GM21360 (cell line): Measurements from ENCODE around the gene DCDC2.
"Not testable (repeated sequence)": the region's sequence is repeated elsewhere in the genome, so short reads cannot be mapped to it uniquely, and the experiment has no call there.

ENCODE experiments used
- ATAC-seq: cut with Tn5 transposase; IDR thresholded peaks from one replicate; pipeline ENCODE4 v1.9.1; 2021; ENCODE audit warnings: mild to moderate bottlenecking, moderate library complexity; ENCODE audit not compliant: unreplicated experiment

The DCDC2 gene

DNA sequence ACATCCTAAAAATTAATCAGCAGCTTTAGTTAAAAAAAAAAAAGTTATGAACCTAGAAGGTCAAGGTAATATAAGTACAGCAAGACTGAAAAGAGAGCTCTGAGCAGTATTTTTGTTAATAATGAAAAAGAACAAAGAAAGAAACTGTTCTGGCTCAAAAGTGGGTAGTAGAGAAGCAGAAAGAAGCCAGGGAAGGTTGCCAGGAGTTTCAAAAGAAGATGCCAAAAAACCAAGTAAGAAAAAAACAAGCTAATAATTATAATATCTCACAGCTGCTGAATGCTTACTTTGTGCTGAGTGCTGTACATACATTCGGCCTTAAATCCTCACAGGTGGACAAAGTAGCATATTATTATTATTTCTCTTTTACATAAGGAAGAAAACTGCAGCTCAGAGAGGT is 200.0 kb downstream of the DCDC2 start:
- no peak for ATAC-seq

- no peak for ATAC-seq
Measured at GRCh38 chr6:24154121-24154520, 203.7 kb downstream of the DCDC2 start.

DNA sequence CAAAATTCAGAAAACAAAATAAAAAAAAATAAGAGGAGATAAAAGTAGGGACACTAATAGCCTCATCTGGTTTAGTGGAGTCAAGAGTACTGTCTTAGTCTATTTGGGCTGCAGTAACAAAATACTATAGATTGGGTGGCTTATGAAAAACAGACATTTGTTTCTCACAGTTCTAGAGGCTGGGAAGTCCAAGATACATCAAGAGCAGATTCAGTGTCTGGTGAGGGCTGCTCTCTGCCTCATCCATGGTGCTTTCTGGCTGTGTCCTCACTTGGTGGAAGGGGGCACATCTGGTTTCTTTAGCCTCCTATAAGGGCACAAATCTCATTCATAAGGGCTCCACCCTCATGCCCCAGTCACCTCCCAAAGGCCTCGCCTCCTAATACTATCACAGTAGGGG is 205.8 kb downstream of the DCDC2 start:
- ATAC-seq: no peak

DNA sequence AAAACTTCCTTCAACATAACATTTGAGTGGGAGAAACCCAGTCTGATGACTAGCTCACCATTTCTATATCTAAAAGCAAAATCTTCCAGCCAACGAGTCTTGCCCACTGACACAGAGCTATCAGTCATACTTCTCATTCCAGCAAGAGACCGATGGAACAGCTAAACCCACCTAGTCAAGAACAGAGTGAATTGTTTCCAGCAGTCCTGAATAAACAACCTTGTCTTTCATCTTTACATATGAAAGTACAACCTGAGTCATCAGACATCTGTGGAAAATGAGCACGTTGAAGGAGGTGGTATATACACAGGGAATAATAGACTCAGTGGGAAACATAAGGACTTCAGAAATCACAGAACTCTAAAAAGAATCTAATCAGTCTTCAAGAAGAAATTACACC is 208.0 kb downstream of the DCDC2 start:
- ATAC-seq: no peak

DNA sequence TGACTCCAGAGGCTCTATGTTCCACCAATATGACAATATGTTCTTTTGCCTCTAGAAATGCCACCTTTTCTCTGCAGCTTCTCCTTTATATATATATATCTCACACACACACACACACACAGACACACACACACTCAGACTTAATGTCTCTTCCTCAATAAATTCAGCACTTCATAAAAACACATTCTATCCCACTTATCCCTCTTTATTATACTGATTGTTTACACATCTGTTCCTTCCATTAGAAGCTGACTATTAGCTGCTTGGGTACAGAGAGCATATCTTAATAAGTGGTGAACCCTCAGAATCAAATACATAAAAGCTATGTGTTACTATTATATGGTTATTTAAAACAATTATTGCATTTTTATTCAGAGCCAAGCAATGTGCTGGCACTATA is 208.6 kb downstream of the DCDC2 start:
- ATAC-seq: no peak

DNA sequence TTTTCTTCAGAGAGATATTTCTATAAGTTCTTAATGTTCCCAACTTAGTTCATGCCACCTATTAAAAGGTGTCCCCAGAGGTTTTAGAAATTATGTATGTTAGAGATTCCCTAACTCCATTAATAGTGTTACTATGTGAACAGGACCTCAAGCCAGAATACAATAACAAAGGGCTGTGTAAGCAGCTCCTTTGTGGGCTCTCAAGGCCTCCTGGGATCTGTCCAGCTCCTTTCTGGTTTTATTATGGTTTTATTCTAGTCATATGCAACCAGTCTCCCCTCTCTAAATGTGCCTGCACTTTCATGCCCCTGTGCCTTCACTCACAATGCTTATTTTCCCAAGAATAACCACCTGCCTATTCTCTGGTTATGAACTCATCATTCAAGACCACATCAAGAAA is 209.2 kb downstream of the DCDC2 start:
- ATAC-seq: no peak

GRCh38 chr6:24148154-24148570 is 209.7 kb downstream of the DCDC2 start:
- no peak for ATAC-seq

- no peak for ATAC-seq
Measured at GRCh38 chr6:24147511-24148153, 210.2 kb downstream of the DCDC2 start.

DNA sequence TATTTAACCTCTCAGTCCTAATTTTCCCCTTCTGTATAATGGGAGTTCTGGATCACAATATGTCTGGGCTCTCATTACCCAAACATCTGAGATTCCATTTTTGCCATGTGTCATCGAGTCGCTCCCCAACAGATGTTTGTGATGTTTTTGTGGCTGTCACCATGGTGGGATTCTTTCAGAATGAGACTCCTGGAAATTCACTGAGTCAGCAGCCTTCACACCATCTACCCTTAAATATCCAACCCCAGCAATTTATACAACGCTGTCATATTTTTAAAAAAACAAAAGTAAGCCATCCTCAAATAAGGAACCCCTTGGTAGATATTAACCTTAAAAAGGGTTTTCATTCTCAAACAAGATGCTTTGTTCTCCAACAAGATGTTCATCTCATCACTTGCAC is 211.0 kb downstream of the DCDC2 start:
- ATAC-seq: no peak

DNA sequence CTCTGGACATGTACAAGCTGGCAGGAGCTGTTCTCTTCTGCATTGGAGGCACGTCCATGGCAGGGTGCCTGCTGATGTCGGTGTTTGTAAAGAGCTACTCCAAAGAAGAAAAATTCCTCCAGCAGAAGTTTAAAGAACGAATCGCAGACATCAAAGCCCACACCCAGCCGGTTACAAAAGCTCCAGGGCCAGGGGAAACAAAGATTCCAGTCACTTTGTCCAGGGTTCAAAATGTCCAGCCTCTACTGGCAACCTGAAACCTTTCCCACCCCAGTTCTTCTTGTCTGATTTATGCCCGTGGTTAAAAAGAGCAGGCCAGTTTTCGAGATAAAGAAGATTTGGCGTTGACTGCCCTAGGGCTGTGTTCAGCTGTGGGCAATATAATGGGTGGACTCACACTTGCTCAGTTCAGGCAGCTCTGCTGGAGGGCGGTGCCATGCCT is 212.1 kb downstream of the DCDC2 start:
- no peak for ATAC-seq

GRCh38 chr6:24142733-24143132 is 215.1 kb downstream of the DCDC2 start:
- not testable (repeated sequence) for ATAC-seq

DNA sequence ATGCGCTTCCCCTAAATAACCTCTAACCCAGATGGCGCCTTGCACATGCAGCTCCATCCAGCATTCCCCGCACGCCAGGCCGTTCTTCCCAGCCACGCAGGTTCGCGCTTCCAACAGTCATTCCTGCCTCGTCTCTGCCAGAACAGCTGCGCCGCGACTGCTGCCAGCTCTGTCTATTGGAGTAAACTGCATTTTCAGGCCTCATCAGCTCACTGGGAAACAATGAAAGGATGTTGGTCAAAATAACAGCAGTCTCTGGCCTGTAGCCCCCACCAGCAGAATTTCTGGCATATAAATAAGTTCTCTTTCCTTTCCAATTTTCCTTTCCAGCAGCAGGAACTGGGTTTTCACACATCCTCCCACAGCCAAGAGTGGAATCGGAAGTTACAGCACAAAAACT is 217.3 kb downstream of the DCDC2 start:
- ATAC-seq: no peak

DNA sequence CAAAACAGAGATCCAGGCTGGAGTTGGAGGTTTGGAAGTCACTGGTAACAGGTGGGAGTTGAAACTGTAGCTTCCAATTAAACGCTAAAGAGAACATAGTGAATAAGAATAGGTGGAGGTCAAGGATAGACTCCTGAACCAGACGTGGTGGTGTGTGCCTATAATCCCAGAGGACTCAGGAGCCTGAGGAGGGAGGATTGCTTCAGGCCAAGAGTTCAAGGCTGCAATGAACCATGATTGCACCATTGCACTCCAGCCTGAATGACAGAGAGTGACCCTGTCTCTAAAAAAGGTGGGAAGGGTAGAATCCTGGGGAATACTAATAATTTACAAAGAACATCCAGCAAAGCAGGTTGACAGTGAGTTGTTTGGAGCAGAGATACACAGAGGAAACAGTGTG is 218.2 kb downstream of the DCDC2 start:
- ATAC-seq: no peak

GRCh38 chr6:24139080-24139479 is 218.8 kb downstream of the DCDC2 start:
- ATAC-seq: no peak

GRCh38 chr6:24131751-24132150 is 226.1 kb downstream of the DCDC2 start:
- no peak for ATAC-seq

GRCh38 chr6:24127316-24127715 is 230.5 kb downstream of the DCDC2 start:
- no peak for ATAC-seq

DNA sequence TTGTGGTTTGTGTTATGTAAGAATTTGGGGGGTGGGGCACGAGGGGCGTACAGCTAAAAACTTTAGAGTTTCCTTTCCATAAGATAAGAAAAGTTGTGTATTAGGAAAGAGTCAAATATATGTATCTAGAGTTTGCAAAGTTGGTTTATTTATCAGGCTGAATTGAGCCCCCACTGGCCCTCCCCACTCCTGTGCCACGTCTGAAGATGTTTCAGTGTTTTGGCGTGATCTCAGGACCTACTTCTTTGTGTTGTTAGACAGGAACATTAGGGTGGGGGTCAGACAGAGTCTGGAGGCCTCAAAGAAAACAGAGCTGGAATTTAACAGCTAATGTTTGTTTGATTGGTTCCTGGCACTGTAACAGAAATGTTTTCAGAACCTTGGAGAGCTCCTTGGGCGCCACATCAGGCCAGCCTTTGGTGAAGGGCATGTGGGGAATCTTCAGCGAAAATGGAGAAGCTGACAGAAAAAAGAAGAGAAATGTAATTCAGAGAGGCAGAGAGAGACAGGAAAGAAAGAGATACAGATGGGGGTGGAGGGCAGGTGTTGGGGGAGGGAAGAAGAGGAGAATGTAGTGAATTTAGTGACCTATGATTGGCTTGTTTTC is 231.2 kb downstream of the DCDC2 start:
- no peak for ATAC-seq

DNA sequence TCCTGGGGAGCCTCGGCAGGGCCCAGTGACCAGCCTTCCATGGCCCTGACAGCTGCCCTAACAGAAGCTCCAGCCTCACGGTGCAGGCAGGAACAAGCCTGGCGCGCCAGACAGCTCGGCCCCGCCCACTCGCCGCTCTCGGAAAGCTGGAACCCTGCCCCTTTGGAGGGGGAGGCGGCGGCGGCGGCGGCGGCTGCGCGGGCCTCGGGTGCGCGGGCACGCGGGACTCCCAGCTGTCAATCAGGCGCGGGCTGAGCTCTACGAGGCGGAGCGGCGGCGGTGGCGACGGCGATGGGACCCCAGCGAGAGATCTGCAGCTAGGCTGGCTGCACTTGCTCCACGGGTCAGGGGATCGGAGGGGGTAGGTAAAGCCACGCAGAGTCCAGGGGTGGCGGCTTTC is 231.9 kb downstream of the DCDC2 start, which contains the start of gene NRSN1:
Gene NRSN1 (plus strand): TSS at position 236 of the 400 bp plus-strand sequence. CDS start 8,113 bp downstream, outside the sequence.
- no peak for ATAC-seq

- ATAC-seq: no peak
Measured at GRCh38 chr6:24122139-24122538, 235.7 kb downstream of the DCDC2 start.
